NB4 (cell line): ENCODE data around the gene ERICH4.

ENCODE experiments used
- TF ChIP-seq, protein P1 (sequence below): IDR thresholded peaks from one replicate; pipeline ENCODE4 v1.5.1; 2012; ENCODE audit warnings: low read depth, low read length
- TF ChIP-seq, protein P2 (sequence below): IDR thresholded peaks from 2 replicates; pipeline ENCODE4 v1.6.1; 2011; ENCODE audit warnings: low read depth, low read length

DNA sequence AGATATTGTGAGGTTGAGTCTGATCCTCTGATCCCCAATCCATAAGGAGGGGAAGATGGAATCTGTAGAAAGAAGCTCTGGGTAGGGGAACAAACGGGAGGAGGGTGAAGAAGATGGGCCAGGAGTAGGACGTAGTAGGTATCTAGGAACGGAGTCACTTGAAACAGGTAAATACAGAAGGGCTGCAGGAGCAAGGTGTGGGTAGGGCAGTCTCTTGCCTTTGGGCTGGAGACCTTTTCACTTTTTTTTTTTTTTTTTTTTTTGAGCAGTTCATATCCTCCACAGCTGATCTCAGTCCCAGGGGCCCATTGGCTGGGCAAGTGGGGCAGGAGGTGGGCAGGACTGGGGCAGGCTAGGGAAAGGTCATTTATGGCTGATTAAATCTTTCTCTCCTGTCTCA, 43.9 kb upstream of the ERICH4 start:
- TF ChIP-seq, protein P1, sequence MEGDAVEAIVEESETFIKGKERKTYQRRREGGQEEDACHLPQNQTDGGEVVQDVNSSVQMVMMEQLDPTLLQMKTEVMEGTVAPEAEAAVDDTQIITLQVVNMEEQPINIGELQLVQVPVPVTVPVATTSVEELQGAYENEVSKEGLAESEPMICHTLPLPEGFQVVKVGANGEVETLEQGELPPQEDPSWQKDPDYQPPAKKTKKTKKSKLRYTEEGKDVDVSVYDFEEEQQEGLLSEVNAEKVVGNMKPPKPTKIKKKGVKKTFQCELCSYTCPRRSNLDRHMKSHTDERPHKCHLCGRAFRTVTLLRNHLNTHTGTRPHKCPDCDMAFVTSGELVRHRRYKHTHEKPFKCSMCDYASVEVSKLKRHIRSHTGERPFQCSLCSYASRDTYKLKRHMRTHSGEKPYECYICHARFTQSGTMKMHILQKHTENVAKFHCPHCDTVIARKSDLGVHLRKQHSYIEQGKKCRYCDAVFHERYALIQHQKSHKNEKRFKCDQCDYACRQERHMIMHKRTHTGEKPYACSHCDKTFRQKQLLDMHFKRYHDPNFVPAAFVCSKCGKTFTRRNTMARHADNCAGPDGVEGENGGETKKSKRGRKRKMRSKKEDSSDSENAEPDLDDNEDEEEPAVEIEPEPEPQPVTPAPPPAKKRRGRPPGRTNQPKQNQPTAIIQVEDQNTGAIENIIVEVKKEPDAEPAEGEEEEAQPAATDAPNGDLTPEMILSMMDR = no peak
- TF ChIP-seq, protein P2, sequence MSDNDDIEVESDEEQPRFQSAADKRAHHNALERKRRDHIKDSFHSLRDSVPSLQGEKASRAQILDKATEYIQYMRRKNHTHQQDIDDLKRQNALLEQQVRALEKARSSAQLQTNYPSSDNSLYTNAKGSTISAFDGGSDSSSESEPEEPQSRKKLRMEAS = no peak
